BE2C (cell line): ENCODE measurements around the gene CDH4.

ENCODE experiments used
- DNase-seq: peaks from one replicate; pipeline ENCODE4 v3.0.0-alpha.2; 2020
- H3K27me3 ChIP-seq: fragments of 250-450 bp; sonication (Bioruptor Pico); 2 replicates; pipeline ENCODE4 v1.5.1; 2020; ENCODE audit warnings: mild to moderate bottlenecking
- H3K36me3 ChIP-seq: fragments of 250-450 bp; sonication (Bioruptor Pico); 2 replicates; pipeline ENCODE4 v1.5.1; 2020; ENCODE audit warnings: mild to moderate bottlenecking
- H3K4me1 ChIP-seq: fragments of 250-450 bp; sonication (Bioruptor Pico); 2 replicates; pipeline ENCODE4 v1.5.1; 2020
- H3K4me3 ChIP-seq: 2 replicates; pipeline ENCODE4 v1.5.1; 2011; ENCODE audit warnings: low read depth, low read length
- H3K9me3 ChIP-seq: fragments of 250-450 bp; sonication (Bioruptor Pico); 2 replicates; pipeline ENCODE4 v1.5.1; 2020
- TF ChIP-seq, protein P1 (sequence below): IDR thresholded peaks from 2 replicates; pipeline ENCODE4 v1.5.1; 2012; ENCODE audit warnings: mild to moderate bottlenecking, low read depth, low read length

Gene CDH4

DNA sequence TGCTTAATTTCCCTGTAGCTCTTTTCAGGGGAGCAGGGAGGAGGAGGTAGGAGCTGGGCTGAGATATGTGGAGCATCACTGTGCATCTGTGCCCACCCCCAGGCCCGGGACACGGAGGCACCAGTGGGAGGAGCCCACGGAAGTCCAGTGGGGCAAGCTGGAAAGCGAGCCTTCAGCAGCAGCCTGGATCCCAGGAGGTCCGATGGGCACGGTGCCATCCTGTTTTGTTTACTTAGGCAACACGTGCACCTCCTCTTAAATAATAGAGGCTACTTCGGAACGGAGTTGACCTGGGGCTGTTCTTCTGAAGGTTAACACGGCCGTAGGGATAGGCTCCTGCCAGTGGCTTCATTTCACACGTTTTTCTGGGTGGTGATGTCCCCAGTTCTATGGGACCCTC, 51.6 kb downstream of the CDH4 start:
- no peak for DNase-seq
- TF ChIP-seq, protein P1, sequence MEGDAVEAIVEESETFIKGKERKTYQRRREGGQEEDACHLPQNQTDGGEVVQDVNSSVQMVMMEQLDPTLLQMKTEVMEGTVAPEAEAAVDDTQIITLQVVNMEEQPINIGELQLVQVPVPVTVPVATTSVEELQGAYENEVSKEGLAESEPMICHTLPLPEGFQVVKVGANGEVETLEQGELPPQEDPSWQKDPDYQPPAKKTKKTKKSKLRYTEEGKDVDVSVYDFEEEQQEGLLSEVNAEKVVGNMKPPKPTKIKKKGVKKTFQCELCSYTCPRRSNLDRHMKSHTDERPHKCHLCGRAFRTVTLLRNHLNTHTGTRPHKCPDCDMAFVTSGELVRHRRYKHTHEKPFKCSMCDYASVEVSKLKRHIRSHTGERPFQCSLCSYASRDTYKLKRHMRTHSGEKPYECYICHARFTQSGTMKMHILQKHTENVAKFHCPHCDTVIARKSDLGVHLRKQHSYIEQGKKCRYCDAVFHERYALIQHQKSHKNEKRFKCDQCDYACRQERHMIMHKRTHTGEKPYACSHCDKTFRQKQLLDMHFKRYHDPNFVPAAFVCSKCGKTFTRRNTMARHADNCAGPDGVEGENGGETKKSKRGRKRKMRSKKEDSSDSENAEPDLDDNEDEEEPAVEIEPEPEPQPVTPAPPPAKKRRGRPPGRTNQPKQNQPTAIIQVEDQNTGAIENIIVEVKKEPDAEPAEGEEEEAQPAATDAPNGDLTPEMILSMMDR = no peak
- Histone ChIP-seq H3K4me3 (no peak overlapping the region), H3K4me1 (no peaks in the 10 kb centered on the region), H3K27me3 (no peaks in the 10 kb centered on the region), H3K36me3 (no peaks in the 10 kb centered on the region), H3K9me3 (no peaks in the 10 kb centered on the region)

DNA sequence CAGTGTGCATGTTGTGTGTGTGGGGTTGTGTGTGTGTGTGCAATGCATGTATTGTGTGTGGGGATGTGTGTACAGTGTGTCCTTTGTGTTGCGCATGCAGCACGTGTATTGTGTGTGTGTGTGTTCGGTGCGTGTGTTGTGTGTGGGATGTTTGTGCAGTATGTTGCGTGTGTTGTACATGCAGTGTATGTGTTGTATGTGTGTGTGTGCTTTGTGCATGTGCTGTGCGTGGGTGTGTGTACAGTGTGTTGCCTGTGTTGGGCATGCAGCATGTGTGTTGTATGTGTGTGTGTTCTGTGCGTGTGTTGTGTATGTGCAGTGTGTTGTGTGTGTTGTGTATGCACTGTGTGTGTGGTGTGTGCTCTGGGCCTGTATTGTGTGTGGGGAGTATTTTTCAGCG, 52.7 kb downstream of the CDH4 start:
- Histone ChIP-seq H3K4me1 (no peaks in the 10 kb centered on the region), H3K36me3 (no peaks in the 10 kb centered on the region), H3K27me3 (no peaks in the 10 kb centered on the region), H3K4me3 (no peak overlapping the region), H3K9me3 (no peaks in the 10 kb centered on the region)
- TF ChIP-seq, protein P1 = no peak
- no peak for DNase-seq

DNA sequence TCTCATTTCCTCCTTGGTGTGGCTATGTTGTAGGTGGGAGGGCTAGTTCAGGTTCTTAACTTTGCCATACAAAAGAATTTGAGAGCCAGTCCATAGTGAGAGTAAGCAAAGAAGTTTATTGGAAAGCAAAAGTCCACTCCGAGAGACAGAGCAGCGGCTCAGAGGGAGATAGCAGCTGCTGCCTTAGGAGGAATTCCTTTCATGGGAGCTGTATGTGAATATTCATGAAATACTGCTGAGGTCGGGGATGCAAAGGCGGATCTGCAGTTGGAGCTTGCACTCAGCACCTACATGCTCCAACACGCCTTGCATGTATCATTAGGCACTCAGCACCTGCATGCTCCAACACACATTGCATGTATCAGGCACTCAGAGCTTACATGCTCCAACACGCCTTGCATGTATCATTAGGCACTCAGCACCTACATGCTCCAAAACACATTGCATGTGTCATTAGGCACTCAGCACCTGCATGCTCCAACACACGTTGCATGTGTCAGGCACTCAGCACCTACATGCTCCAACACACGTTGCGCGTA, 54.9 kb downstream of the CDH4 start:
- Histone ChIP-seq H3K36me3 (no peaks in the 10 kb centered on the region), H3K27me3 (no peaks in the 10 kb centered on the region), H3K4me1 (no peaks in the 10 kb centered on the region), H3K9me3 (no peaks in the 10 kb centered on the region), H3K4me3 (no peak overlapping the region)
- TF ChIP-seq, protein P1 = no peak
- DNase-seq = no peak

DNA sequence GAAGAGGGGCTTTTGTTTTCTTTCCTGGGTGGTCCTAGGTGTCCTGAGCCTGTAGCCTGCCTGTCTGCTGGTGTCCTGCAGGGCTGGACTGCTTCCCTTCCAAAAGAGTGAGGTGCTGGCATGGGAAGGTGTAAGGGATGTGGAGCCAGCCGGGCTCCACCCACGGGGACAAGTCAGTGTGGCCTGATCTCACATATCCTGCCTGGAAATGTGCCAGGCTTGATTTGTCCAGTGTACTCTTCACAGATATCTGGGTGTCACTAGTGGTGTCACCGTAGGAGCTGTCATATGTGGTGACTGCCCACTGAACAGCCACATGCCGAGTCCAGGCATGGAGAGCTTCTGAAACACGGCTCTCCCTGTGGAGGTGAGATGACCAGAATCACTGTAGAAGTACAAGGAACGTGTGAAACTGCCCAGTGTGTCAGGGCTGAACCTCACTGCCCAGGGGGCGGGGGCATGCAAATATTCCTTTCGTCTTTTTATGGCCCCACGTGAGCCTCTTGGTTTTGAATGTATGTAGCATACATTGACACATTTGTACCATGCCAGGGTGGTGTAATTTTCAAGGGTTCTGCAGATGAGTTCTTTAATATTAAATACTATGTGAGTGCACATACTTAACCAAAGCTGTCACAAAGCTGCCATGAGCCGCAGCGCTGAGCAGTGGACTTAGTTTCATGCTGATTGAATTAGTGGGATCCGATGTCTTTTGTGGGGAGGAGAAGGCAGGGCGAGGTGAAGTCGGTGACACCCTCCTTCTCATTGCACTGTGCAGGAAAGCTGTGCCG, 55.8 kb downstream of the CDH4 start:
- Histone ChIP-seq H3K9me3 (no peaks in the 10 kb centered on the region; the same call in 1 of the 2 replicates), H3K36me3 (no peaks in the 10 kb centered on the region)

DNA sequence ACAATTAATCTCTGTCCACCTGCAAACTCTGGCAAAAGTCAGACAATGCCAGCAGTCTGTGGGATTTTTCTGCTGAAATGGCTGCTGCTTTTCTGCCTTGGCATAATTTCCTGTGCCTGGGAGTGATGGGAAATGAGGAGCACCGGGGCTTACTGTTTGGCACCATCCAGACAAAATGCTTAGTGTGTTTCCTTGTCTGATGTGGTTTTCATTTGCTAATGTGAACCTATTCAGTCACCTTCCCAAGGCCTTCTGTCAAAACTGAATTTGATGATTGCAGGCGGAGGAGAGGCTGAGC, 56.4 kb downstream of the CDH4 start:
- H3K4me1 ChIP-seq = no peaks in the 10 kb centered on the region
- TF ChIP-seq, protein P1 = no peak
- no peak for DNase-seq

More for the DNA sequence above, 55.8 kb downstream of the CDH4 start:
- DNase-seq = no peak
- TF ChIP-seq, protein P1 = no peak
- H3K4me3 ChIP-seq = no peak overlapping the region
- no peaks in the 10 kb centered on the region for H3K27me3 ChIP-seq
- no peaks in the 10 kb centered on the region for H3K4me1 ChIP-seq

DNA sequence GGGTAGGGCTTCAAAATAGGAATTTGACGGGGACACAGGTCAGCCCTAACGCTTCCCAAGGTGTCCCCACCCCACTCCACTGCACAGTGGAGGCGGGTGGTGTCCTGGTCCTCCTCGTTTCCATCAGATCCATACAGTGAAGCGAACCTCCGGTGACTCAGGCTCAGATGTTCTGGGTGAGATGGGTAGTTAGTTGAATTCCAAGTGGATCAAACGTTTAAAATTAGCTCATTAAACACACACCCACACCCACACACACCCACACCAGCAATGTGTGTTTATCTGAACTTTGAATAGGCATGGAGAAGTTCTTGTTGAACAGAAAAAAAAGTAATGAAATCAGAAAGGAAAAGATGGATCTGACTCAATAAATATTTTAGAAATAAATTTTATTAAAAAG, 58.9 kb downstream of the CDH4 start:
- TF ChIP-seq, protein P1 = no peak
- H3K27me3 ChIP-seq = no peaks in the 10 kb centered on the region
- no peaks in the 10 kb centered on the region for H3K4me1 ChIP-seq
- H3K4me3 ChIP-seq = no peak overlapping the region
- no peak for DNase-seq
- no peaks in the 10 kb centered on the region; the same call in 1 of the 2 replicates for H3K9me3 ChIP-seq
- H3K36me3 ChIP-seq = no peaks in the 10 kb centered on the region

More for the DNA sequence above, 56.4 kb downstream of the CDH4 start:
- no peaks in the 10 kb centered on the region for H3K27me3 ChIP-seq
- no peaks in the 10 kb centered on the region; the same call in 1 of the 2 replicates for H3K9me3 ChIP-seq
- H3K4me3 ChIP-seq = no peak overlapping the region
- H3K36me3 ChIP-seq = no peaks in the 10 kb centered on the region
